Measurements from ENCODE around the gene CCT8.
"Not testable (repeated sequence)": the region's sequence is repeated elsewhere in the genome, so short reads cannot be mapped to it uniquely, and the experiment has no call there.

The CCT8 gene

DNA sequence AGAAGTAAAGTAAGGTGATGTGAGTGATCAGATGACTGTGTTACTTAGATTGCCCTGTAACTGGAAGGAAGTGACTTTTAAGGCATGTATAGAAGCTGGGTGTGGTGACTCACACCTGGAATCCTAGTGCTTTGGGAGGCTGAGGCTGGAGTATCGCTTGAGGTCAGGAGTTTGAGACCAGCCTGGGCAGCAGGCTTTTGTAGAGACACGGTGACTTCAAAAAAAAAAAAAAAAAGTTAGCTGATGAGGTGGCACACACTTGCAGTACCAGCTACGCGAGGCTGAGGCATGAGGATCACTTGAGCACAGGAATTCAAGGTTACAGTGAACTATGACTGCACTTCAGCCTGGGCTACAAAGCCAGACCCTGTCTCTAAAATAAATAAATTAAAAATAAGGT is 51.3 kb downstream of the CCT8 start:
- TF ChIP-seq, protein P1, sequence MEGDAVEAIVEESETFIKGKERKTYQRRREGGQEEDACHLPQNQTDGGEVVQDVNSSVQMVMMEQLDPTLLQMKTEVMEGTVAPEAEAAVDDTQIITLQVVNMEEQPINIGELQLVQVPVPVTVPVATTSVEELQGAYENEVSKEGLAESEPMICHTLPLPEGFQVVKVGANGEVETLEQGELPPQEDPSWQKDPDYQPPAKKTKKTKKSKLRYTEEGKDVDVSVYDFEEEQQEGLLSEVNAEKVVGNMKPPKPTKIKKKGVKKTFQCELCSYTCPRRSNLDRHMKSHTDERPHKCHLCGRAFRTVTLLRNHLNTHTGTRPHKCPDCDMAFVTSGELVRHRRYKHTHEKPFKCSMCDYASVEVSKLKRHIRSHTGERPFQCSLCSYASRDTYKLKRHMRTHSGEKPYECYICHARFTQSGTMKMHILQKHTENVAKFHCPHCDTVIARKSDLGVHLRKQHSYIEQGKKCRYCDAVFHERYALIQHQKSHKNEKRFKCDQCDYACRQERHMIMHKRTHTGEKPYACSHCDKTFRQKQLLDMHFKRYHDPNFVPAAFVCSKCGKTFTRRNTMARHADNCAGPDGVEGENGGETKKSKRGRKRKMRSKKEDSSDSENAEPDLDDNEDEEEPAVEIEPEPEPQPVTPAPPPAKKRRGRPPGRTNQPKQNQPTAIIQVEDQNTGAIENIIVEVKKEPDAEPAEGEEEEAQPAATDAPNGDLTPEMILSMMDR (IDR thresholded peaks at IDR 0.05; ENCODE audit: low read length, missing control alignments), result no peak
- no peak for DNase-seq (ENCODE audit: low read depth)
- no peak overlapping the region for H3K4me3 ChIP-seq (replicated peaks; ENCODE audit: low read depth, low read length)

DNA sequence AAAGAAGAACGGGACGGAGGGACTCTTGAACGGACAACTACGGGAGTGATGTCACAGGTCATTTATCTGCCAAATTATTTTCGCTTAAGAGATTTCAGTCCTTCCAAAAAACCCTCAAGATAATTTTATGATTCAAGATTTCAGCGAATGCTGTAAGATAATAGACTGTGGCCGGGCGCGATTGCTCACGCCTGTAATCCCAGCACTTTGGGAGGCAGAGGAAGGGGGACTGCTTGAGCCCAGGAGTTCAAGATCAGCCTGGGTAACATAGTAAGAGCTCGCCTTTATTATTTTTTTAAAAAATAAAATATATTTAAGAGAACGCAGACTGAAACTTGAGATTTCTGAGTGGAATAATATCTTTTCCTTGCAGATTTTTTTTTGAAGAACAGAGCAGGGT is 54.9 kb downstream of the CCT8 start:
- peak; percentile 19 for DNase-seq (ENCODE audit: low read depth)
- TF ChIP-seq, protein P1 (IDR thresholded peaks at IDR 0.05; ENCODE audit: low read length, missing control alignments), result no peak
- peak overlapping the region; percentile 90 for H3K4me3 ChIP-seq (replicated peaks; ENCODE audit: low read depth, low read length)

DNA sequence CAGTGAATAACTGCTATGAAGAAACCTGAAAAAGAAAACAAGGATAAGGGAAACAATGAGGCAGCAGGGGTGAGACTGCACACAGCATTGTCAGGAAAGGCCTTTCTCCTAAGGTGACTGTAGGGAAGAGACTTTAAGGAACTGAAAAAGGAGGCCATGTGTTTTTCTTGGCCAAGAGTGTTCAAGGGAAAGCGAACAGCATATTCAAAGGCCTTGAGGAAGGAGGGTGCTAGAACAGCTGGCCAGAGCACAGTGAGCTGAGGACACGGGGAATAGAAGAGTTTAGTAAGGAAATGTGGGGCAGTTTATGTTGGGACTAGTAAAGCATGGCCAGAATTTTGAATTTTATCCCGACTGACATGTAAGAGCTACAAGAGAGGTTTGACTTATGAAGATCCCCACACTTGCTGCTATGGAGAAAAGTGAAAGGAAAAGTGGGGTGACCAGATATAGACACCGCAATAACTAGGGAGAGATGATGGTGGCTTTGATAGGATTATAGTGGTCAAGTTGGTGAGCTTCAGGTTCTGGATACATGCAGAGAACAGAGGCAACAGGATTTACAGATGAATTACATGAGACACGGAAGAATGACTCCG is 55.7 kb downstream of the CCT8 start:
- no peak for DNase-seq (ENCODE audit: low read depth)
- H3K4me3 ChIP-seq (replicated peaks; ENCODE audit: low read depth, low read length), result peak overlapping the region; percentile 90
- TF ChIP-seq, protein P1 (IDR thresholded peaks at IDR 0.05; ENCODE audit: low read length, missing control alignments), result no peak

DNA sequence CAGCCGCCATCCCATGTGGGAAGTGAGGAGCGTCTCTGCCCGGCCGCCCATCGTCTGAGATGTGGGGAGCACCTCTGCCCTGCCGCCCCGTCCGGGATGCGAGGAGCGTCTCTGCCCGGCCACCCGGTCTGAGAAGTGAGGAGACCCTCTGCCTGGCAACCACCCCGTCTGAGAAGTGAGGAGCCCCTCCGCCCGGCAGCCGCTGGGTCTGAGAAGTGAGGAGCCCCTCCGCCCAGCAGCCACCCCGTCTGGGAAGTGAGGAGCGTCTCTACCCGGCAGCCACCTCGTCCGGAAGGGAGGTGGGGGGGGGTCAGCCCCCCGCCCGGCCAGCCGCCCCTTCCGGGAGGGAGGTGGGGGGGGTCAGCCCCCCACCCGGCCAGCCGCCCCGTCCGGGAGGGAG is 62.2 kb downstream of the CCT8 start:
- not testable (repeated sequence) for DNase-seq (ENCODE audit: low read depth); H3K4me3 ChIP-seq (replicated peaks; ENCODE audit: low read depth, low read length)

DNA sequence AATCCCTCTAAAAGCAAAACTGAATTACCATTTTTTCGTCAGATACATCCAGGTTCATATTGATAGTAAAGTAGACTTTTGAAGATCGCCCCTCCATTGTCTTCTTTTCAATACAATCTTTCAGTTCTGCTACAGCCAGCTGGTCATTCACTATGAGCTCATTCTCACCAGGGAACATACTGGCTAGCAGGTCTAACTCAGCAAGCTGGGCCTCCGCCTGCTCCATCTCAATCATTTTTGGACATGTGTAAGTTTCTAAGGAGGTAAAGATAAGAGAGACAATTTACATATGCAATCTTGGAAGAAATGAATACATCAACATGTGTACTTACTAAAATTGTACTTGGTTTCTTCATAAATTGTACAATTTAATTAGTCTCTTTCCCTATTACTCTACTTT is 65.1 kb downstream of the CCT8 start:
- TF ChIP-seq, protein P1 (IDR thresholded peaks at IDR 0.05; ENCODE audit: low read length, missing control alignments), result no peak
- no peak for DNase-seq (ENCODE audit: low read depth)
- H3K4me3 ChIP-seq (replicated peaks; ENCODE audit: low read depth, low read length), result no peak overlapping the region

DNA sequence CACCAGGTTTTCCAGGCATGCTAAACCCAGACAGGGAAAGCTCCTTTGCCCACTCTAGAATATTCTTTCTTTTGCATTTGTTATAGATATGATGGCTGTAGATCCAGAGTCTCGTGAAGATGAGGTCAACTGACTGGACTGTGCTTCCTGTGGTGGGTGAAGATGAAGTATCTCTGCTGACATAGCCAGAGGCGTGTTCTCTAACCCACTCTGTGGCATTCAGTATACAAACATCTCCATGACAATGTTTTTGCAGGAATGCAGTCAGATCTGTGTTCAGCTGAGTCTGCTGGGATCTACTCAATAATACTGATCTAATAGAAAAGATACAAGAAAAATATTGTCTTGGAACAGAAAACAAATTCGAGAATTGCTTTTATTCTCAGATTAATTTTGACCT is 65.6 kb downstream of the CCT8 start:
- TF ChIP-seq, protein P1 (IDR thresholded peaks at IDR 0.05; ENCODE audit: low read length, missing control alignments), result no peak
- DNase-seq (ENCODE audit: low read depth), result no peak
- H3K4me3 ChIP-seq (replicated peaks; ENCODE audit: low read depth, low read length), result no peak overlapping the region

DNA sequence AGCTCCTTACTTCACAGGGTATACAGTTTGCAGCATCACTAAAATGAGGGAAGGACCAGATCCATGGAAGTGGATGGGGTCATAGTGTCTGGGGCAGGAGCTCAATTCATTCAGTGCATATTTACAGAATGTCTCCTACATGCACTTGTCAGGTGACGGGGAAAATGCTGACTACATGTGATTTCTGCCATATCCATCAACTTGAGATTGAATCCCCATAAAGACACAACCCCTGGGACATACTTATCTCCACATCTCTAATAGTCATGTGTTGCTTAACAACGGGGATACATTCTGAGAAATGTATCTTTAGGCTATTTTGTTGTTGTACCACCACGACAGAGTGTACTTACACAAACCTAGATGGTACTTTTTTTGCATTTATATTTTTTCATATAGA is 66.3 kb downstream of the CCT8 start:
- no peak for DNase-seq (ENCODE audit: low read depth)
- TF ChIP-seq, protein P1 (IDR thresholded peaks at IDR 0.05; ENCODE audit: low read length, missing control alignments), result no peak

More for the DNA sequence above, 66.3 kb downstream of the CCT8 start:
- no peak overlapping the region for H3K4me3 ChIP-seq (replicated peaks; ENCODE audit: low read depth, low read length)
